ENCODE measurements around the gene PSG6.
"Not testable (repeated sequence)": the region's sequence is repeated elsewhere in the genome, so short reads cannot be mapped to it uniquely, and the experiment has no call there.

The PSG6 gene

DNA sequence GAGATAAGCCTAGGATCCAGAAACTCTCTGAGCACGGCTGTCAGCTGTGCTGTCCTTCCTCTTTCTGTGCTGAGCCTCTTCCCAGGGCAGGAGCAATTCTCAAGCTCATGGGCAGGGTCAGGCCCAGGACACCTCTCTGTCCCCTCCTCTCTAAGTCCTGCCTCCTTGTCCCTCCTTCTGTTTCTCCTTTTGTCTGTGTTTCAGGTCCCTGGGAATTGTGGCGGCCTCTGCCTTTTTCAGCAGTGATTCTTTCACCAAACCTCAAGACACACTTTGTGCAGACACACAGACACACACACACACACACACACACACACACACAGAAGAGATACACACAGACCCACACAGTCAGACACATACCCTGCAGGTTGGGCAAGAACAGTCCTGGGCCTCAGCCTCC lies 38.1 kb downstream of the PSG6 start, which contains the start of gene PSG1:
Gene PSG1, minus strand, starts transcription at position 101 of the 400 bp plus-strand sequence. CDS start 132 bp downstream, outside the sequence.
- Histone ChIP-seq H3K4me1 (ENCODE audit: control insufficient read depth in 1 of 2, insufficient read depth in 1 of 2, low read depth in 1 of 2, low read length in 1 of 2) (no peaks in the 10 kb centered on the region), H3K27ac (no peak within 1 kb of the TSS), H3K9me3 (no peaks in the 10 kb centered on the region), H3K4me3 (ENCODE audit: low read depth in 1 of 2, low read length in 1 of 2) (no peak within 1 kb of the TSS), H3K27me3 (no peaks in the 10 kb centered on the region), H3K36me3 (no peaks in the 10 kb centered on the region)
- TF ChIP-seq, protein P1, sequence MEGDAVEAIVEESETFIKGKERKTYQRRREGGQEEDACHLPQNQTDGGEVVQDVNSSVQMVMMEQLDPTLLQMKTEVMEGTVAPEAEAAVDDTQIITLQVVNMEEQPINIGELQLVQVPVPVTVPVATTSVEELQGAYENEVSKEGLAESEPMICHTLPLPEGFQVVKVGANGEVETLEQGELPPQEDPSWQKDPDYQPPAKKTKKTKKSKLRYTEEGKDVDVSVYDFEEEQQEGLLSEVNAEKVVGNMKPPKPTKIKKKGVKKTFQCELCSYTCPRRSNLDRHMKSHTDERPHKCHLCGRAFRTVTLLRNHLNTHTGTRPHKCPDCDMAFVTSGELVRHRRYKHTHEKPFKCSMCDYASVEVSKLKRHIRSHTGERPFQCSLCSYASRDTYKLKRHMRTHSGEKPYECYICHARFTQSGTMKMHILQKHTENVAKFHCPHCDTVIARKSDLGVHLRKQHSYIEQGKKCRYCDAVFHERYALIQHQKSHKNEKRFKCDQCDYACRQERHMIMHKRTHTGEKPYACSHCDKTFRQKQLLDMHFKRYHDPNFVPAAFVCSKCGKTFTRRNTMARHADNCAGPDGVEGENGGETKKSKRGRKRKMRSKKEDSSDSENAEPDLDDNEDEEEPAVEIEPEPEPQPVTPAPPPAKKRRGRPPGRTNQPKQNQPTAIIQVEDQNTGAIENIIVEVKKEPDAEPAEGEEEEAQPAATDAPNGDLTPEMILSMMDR (IDR thresholded peaks at IDR 0.05): no peak

DNA sequence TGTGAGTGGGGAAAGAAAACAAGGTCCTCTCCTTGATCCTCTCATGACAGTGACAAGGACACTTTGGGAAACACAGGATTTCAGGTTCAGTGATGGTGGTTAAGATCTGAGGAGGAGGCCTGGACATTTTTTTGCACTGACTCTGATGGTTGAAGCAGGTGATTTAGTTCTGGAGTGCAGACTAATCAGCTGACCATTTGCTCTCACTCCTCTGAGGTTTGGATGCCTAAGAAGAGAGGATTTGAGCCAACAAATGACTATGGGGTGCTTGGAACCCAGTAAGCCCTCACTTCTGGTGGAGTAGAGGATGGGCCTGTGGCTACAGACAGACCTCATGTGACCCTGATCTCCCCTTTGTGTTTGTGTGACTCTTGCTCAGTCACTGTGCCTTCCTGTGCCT lies 41.1 kb downstream of the PSG6 start:
- not testable (repeated sequence) for H3K36me3 ChIP-seq; H3K4me3 ChIP-seq (ENCODE audit: low read depth in 1 of 2, low read length in 1 of 2); H3K4me1 ChIP-seq (ENCODE audit: control insufficient read depth in 1 of 2, insufficient read depth in 1 of 2, low read depth in 1 of 2, low read length in 1 of 2); H3K9me3 ChIP-seq; H3K27me3 ChIP-seq; H3K27ac ChIP-seq

DNA sequence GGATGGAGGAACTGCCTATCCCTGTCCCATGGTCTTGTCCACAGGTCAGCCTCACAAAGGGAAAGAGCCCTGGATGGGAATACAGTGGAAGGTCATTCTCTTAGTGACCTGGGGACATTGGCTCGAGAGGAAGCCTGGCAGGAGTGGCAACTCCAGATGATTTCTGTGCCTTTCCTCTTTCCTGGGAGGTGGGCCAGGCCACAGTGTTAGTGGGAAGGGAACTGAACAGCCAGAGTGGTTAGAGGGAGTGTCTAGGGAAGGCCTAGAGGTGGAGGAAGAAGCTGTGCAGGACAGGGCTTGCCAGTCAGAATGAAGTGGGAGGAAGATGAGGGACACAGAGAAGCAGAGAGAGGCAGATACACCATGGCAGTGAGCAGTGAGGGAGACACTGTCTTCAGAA lies 41.8 kb downstream of the PSG6 start:
- not testable (repeated sequence) for H3K4me1 ChIP-seq (ENCODE audit: control insufficient read depth in 1 of 2, insufficient read depth in 1 of 2, low read depth in 1 of 2, low read length in 1 of 2); H3K27ac ChIP-seq; H3K9me3 ChIP-seq; H3K27me3 ChIP-seq; H3K36me3 ChIP-seq; H3K4me3 ChIP-seq (ENCODE audit: low read depth in 1 of 2, low read length in 1 of 2)

DNA sequence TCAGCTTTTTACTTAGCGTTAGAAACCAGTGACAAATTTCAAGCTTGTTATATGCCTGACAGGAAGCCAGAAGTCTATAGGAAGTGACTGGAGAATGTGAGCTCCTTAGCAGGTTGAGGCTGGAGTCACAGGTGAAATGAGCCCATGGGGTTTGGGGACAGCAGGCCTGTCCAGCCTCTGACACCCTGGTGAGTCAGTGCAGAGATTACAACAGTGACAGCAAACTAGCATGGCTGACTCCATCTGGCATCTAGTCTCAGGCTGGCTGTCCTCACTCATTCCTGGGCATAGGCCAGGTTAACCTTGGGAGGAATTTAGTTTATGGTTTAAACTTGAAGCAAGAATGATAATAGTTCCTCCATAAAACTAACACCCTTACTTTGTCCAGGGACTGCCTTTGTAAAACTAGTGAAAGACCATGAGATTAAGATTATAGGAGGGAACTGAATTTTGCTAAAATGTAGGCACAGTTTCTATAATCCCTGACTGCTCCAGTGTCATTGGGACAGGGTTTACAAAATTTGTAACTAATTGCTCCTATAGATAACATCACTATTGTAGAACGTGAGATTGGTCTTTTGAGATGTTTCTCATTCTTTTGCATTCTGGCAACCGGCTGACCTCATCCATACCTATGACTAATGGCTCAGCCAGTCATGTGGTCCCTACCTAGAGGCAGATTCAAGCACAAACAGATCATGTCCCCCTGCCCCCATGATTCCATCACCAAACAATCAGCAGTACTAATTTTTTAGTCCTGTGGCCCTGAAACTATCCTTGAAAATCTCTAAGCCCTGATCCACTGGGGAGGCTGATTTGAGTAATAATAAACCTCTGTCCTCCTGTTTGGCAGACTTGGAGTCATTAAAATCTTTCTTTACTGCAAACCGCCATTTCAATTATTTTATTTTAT lies 42.5 kb downstream of the PSG6 start:
- not testable (repeated sequence) for H3K9me3 ChIP-seq; H3K36me3 ChIP-seq; H3K4me3 ChIP-seq (ENCODE audit: low read depth in 1 of 2, low read length in 1 of 2); H3K27ac ChIP-seq; H3K27me3 ChIP-seq; H3K4me1 ChIP-seq (ENCODE audit: control insufficient read depth in 1 of 2, insufficient read depth in 1 of 2, low read depth in 1 of 2, low read length in 1 of 2)

DNA sequence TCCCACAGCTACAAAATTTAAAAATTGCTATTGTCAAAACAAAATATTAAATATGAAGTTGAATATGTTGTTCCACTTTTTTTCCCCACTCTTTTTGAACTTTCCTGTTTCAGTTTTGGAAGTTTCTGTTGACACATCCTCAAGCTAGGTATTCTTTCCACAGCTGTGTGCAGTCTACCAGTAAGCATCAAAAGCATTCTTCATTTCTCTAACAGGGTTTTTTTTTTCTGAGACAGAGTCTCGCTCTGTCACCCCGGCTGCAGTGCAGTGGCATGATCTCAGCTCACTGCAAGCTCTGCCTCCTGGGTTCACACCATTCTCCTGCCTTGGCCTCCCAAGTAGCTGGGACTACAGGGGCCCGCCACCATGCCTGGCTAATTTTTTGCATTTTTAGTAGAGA lies 43.6 kb downstream of the PSG6 start:
- H3K27ac ChIP-seq; H3K36me3 ChIP-seq; H3K9me3 ChIP-seq; H3K27me3 ChIP-seq; H3K4me1 ChIP-seq (ENCODE audit: control insufficient read depth in 1 of 2, insufficient read depth in 1 of 2, low read depth in 1 of 2, low read length in 1 of 2); H3K4me3 ChIP-seq (ENCODE audit: low read depth in 1 of 2, low read length in 1 of 2): not testable (repeated sequence)

DNA sequence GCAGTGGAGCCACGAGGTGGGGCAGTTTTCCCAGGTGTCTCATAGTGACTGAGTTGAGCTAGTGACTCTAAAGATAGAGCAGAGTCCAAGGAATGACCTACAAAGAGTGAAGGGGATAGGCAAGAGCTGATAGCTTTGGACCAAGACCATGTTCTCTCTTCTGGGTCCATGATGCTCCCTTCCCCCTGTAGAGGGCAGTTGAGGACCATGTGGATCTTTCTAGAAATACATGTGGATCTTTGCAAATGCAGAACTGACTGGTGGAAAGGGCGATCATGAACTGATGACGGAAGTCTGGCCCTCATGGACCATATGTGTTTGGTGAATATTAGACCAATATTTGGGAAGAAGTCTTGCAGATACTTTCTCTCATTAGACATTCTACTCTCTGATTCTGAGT lies 45.1 kb downstream of the PSG6 start:
- H3K4me1 ChIP-seq (ENCODE audit: control insufficient read depth in 1 of 2, insufficient read depth in 1 of 2, low read depth in 1 of 2, low read length in 1 of 2): no peaks in the 10 kb centered on the region
- H3K27ac ChIP-seq: no peak overlapping the region
- H3K27me3 ChIP-seq: no peaks in the 10 kb centered on the region
- TF ChIP-seq, protein P1 (IDR thresholded peaks at IDR 0.05): no peak
- H3K9me3 ChIP-seq: no peaks in the 10 kb centered on the region
- H3K4me3 ChIP-seq (ENCODE audit: low read depth in 1 of 2, low read length in 1 of 2): no peak overlapping the region
- H3K36me3 ChIP-seq: no peaks in the 10 kb centered on the region

DNA sequence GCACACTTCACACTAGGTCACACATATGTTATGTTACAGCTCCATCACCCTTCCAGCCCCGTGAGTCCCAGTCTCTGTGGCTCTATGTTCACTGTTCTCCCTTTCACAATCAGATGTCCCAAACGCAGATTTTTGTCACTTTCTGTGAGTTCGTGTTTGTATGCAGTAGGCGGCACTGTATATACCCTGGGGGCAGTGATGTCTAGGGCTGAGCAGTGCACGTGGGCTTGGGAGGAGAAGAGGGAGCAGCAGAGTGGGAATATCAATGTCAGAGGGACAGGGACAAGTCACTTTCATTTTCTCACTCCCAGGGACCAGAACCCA lies 60.2 kb downstream of the PSG6 start:
- Histone ChIP-seq H3K4me1 (ENCODE audit: control insufficient read depth in 1 of 2, insufficient read depth in 1 of 2, low read depth in 1 of 2, low read length in 1 of 2) (no peaks in the 10 kb centered on the region), H3K27me3 (no peaks in the 10 kb centered on the region), H3K36me3 (no peaks in the 10 kb centered on the region), H3K9me3 (no peaks in the 10 kb centered on the region), H3K4me3 (ENCODE audit: low read depth in 1 of 2, low read length in 1 of 2) (no peak overlapping the region), H3K27ac (no peak overlapping the region)
- TF ChIP-seq, protein P1 (IDR thresholded peaks at IDR 0.05): no peak

Data from neutrophil (primary cell).